OCI-LY7 (cell line): ENCODE measurements around the gene BMP8B. TPM values are rescaled to one million over a fixed set of nuclear protein-coding genes. Genes with fewer than 3 reads are reported as not detected.
A peak's percentile ranks its signal among the peaks of the same experiment; 100 is the strongest.

Experiments used
- BruUV-seq: library from RNA; stranded (reverse); fragments of 400-500 nt; replicated peaks from 2 replicates; lab custom pipeline; 2021; lab: Mats Ljungman, UMichigan
- CTCF ChIA-PET: fragments of 300-600 bp; sonication (Branson Sonifier 250); formaldehyde crosslinking; loops from one replicate; lab custom pipeline; 2022; ENCODE audit warnings: antibody characterized with exemption; ENCODE audit not compliant: unreplicated experiment; lab: Charles Lee
- POLR2A ChIA-PET: fragments of 300-600 bp; sonication (Branson Sonifier 250); formaldehyde crosslinking; loops from one replicate; lab custom pipeline; 2022; ENCODE audit warnings: antibody characterized with exemption; lab: Charles Lee
- DNase-seq: peaks from one replicate; pipeline ENCODE4 v3.0.0-alpha.2; 2015; ENCODE audit warnings: low spot score
- H2AFZ ChIP-seq: fragments of 200-600 bp; sonication (generic), shearing (Covaris generic); 2 replicates; pipeline ENCODE4 v1.6.1; 2014; ENCODE audit warnings: mild to moderate bottlenecking, antibody characterized with exemption, low read length, moderate library complexity
- H3K27ac ChIP-seq: fragments of 200-600 bp; sonication (generic); 2 replicates; pipeline ENCODE4 v1.5.1; 2014; ENCODE audit warnings: mixed run types, low read depth, mild to moderate bottlenecking, moderate library complexity, low read length, inconsistent platforms; ENCODE audit not compliant: poor library complexity, severe bottlenecking
- H3K36me3 ChIP-seq: fragments of 200-600 bp; sonication (generic); 2 replicates; pipeline ENCODE4 v1.6.1; 2014; ENCODE audit warnings: mild to moderate bottlenecking, antibody characterized with exemption, low read length, moderate library complexity, mixed read lengths; ENCODE audit not compliant: insufficient read depth
- H3K4me1 ChIP-seq: fragments of 200-600 bp; sonication (generic); 2 replicates; pipeline ENCODE4 v1.5.1; 2014; ENCODE audit warnings: mild to moderate bottlenecking, low read length; ENCODE audit not compliant: insufficient read depth, poor library complexity, severe bottlenecking
- H3K4me2 ChIP-seq: fragments of 200-600 bp; sonication (generic); 2 replicates; pipeline ENCODE4 v1.6.1; 2014; ENCODE audit warnings: mild to moderate bottlenecking, low read length
- H3K4me3 ChIP-seq: fragments of 200-600 bp; sonication (generic); 2 replicates; pipeline ENCODE4 v1.5.1; 2014; ENCODE audit warnings: mild to moderate bottlenecking, low read depth, low read length; ENCODE audit not compliant: poor library complexity, severe bottlenecking
- H3K79me2 ChIP-seq: fragments of 200-600 bp; sonication (generic); 2 replicates; pipeline ENCODE4 v1.6.1; 2016; ENCODE audit warnings: low read depth, mild to moderate bottlenecking, low read length, moderate library complexity, mixed read lengths; ENCODE audit not compliant: insufficient read depth
- H3K9me2 ChIP-seq: fragments of 200-600 bp; sonication (generic); 2 replicates; pipeline ENCODE4 v1.6.1; 2016; ENCODE audit warnings: mild to moderate bottlenecking, low read length, mixed read lengths; ENCODE audit not compliant: insufficient read depth
- H3K9me3 ChIP-seq: fragments of 200-600 bp; sonication (generic); 2 replicates; pipeline ENCODE4 v1.6.1; 2014; ENCODE audit warnings: mild to moderate bottlenecking, mixed run types, low read length, mixed read lengths
- H4K20me1 ChIP-seq: fragments of 200-600 bp; sonication (generic); 2 replicates; pipeline ENCODE4 v1.6.1; 2014; ENCODE audit warnings: mild to moderate bottlenecking, antibody characterized with exemption, low read length, moderate library complexity, mixed read lengths; ENCODE audit not compliant: insufficient read depth
- EZH2phosphoT487 ChIP-seq: fragments of 200-600 bp; sonication (generic); IDR thresholded peaks from 2 replicates; pipeline ENCODE4 v1.6.1; 2018; ENCODE audit warnings: low read depth, borderline replicate concordance, mild to moderate bottlenecking, mixed run types, antibody characterized with exemption, low read length, moderate library complexity, mixed read lengths
- intact Hi-C: fragments of 100-400 bp; cut with micrococcal nuclease; formaldehyde crosslinking; loops from one replicate; pipeline ENCODE4 v1.10.0; 2022; ENCODE audit not compliant: unreplicated experiment
- total RNA-seq, 2 experiments: library from RNA; depleted of rRNA in 1 of 2; stranded (reverse); fragments of >200 nt in 1 of 2; shearing (Covaris generic) in 1 of 2; gene quantifications; 2 replicates each; pipeline ENCODE4 v1.2.3, GENCODE V29; 2014 to 2022
- TF ChIP-seq, protein P1 (sequence below): fragments of 200-600 bp; sonication (generic); conservative IDR thresholded peaks from 2 replicates; pipeline ENCODE4 v1.5.1; 2014; ENCODE audit warnings: mild to moderate bottlenecking, antibody characterized with exemption, low read length, moderate library complexity, mixed read lengths

Gene BMP8B
- total RNA-seq, 2 experiments from 2014 or later = 0.34 TPM; not detected in 1

DNA sequence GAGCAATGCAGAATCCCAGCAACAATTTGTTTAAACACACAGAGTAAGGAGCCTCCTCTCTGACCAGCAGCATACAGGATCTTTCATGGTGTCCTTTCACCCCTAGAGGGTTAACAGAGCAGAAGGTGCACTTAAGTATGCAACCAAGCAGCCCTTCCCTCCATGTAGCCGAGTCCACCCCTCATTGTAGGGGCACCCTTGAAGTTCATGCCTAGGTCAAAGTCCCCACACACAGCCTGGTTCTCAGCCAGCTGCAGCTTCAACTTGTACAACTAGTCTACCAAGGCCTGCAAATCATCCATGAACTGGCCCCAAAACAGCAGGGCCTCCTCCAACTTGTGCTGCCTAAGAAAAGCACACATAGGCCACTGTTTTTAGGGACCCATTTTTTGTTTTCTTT is 7.0 kb upstream of the BMP8B start:
- TF ChIP-seq EZH2phosphoT487 = no peak
- TF ChIP-seq, protein P1, sequence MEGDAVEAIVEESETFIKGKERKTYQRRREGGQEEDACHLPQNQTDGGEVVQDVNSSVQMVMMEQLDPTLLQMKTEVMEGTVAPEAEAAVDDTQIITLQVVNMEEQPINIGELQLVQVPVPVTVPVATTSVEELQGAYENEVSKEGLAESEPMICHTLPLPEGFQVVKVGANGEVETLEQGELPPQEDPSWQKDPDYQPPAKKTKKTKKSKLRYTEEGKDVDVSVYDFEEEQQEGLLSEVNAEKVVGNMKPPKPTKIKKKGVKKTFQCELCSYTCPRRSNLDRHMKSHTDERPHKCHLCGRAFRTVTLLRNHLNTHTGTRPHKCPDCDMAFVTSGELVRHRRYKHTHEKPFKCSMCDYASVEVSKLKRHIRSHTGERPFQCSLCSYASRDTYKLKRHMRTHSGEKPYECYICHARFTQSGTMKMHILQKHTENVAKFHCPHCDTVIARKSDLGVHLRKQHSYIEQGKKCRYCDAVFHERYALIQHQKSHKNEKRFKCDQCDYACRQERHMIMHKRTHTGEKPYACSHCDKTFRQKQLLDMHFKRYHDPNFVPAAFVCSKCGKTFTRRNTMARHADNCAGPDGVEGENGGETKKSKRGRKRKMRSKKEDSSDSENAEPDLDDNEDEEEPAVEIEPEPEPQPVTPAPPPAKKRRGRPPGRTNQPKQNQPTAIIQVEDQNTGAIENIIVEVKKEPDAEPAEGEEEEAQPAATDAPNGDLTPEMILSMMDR = no peak
- no peak overlapping the region for H2AFZ ChIP-seq
- no peak overlapping the region for H3K4me2 ChIP-seq
- no peak overlapping the region for H3K4me3 ChIP-seq
- ChIA-PET CTCF (interaction anchor here (0.6 kb wide), 1 partner anchor 1536 kb away, joined by 3 read pairs; no protein-coding TSS in a partner anchor), POLR2A (no interaction called here)
- H4K20me1 ChIP-seq = no peaks in the 10 kb centered on the region
- no peak for DNase-seq
- no peak overlapping the region for H3K27ac ChIP-seq
- no peaks in the 10 kb centered on the region for H3K36me3 ChIP-seq
- intact Hi-C loops = loop anchor here (5.0 kb wide), 1 partner anchor 188 kb away; no protein-coding TSS in a partner anchor
- peaks cover 11% of the 10 kb centered on the region for H3K4me1 ChIP-seq
- H3K79me2 ChIP-seq = no peaks in the 10 kb centered on the region
- H3K9me2 ChIP-seq = no peaks in the 10 kb centered on the region
- H3K9me3 ChIP-seq = no peaks in the 10 kb centered on the region
- no TSS peak for BruUV-seq

DNA sequence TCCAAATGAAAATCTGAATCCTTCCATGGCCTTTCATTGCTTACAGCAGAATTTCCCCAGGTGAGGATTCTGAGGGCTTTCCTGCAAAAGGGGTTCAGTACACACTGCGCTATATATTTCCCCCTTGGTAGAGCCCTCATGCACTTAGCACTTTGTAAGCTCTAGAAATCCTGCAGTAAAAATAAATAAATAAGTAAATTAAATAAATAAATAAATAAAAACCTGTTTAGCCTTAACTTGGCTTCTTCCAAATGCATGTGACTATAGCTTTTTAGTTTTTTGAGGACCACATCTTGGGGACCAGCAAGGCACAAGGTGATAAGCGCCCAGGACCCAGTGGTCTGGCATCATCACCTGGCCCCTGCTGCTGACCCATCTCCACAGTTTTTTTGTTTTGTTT is 3.2 kb upstream of the BMP8B start:
- Histone ChIP-seq H3K4me1 (peaks cover 6% of the 10 kb centered on the region), H3K9me3 (no peaks in the 10 kb centered on the region), H2AFZ (no peak overlapping the region), H3K79me2 (no peaks in the 10 kb centered on the region), H3K36me3 (no peaks in the 10 kb centered on the region), H3K27ac (no peak overlapping the region), H3K9me2 (no peaks in the 10 kb centered on the region), H3K4me3 (no peak overlapping the region), H3K4me2 (no peak overlapping the region), H4K20me1 (no peaks in the 10 kb centered on the region)
- DNase-seq = no peak
- intact Hi-C loops = no loop called here
- ChIA-PET POLR2A (no interaction called here), CTCF (no interaction called here)
- TF ChIP-seq, protein P1 = no peak
- TF ChIP-seq EZH2phosphoT487 = no peak
- no TSS peak for BruUV-seq

DNA sequence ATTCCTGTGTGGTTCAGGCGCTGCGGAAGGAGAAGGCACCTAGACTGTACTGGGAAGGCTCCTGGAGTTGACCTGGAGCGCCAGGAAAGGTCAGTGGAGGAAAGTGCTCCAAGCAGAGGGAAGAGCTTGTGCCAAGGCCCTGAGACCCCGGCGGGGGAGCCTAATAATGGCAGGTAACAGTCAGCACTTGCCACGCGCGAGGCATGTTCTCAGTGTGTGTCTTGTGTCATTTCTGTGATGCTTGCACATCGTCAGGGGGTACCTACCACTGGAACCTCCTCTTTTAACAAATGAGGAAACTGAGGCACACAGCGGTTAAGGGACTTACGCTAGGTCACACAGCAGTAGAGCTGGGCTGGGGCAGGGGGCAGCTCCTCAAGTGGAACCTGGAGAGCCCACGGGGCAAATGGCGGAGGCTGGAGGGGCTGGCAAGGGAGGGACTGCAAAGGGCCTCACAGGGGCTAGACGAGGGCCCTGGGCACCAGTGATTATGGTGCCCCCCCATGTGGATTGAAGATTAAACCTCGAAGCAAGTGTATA is 976 bp upstream of the BMP8B start:
- no peak overlapping the region for H3K27ac ChIP-seq

More for the DNA sequence above, 976 bp upstream of the BMP8B start:
- Histone ChIP-seq H3K9me3 (no peaks in the 10 kb centered on the region), H3K79me2 (no peaks in the 10 kb centered on the region), H3K4me1 (peaks cover 6% of the 10 kb centered on the region), H3K4me2 (peak overlapping the region; percentile 76), H3K4me3 (peak overlapping the region; percentile 68), H3K36me3 (no peaks in the 10 kb centered on the region), H2AFZ (peak overlapping the region; percentile 82), H4K20me1 (no peaks in the 10 kb centered on the region), H3K9me2 (no peaks in the 10 kb centered on the region)
- CTCF ChIA-PET = no interaction called here
- BruUV-seq = no TSS peak
- no peak for DNase-seq
- intact Hi-C loops = no loop called here
- POLR2A ChIA-PET = no interaction called here
- no peak for TF ChIP-seq EZH2phosphoT487
- TF ChIP-seq, protein P1 = no peak
